ENCODE data around the gene SLC12A4.
"Not testable (repeated sequence)": the region's sequence is repeated elsewhere in the genome, so short reads cannot be mapped to it uniquely, and the experiment has no call there.

Gene SLC12A4

DNA sequence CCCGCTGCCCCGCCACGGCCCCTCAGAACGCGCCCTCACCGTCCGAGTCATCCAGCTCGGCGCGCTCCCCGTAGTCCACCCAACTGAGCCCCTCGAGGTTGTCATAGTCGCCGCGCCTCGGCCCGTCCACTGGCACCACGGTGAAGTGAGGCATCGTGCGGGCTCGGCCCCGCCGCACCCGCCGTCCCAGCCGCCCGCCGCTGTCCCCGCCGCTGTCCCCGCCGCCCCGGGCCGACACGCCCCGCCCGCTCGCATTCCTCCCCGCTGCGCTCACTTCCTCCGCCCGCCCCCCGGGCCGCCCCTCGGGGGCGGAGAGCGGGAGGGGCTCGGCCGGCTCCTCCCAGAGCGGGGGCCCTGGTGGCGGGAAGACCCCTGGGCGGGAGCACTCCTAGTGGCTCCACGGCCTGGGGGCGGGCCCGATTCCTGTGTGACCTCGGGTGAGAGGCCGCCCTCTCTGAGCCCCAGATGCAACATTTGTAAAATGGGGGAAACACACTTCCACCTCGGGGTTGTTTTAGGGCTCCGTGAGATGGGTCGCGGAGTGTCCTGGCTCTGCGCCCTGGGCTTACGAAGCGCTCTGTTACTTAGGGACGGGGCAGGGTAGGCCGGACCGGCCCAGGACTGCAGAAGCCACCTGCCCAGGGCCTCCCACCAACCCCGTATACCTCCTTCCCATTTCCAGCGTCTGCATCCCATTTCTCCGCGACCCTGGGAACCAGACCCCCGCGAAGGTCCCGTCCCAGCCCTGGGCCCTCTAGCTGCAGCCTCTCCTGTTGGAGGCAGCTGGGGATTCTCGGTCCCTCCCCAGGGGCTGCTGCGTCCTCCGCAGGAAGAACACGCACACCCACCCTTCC lies at the start of gene SLC12A4:
TSS of gene SLC12A4 (minus strand) at position 238 of the 854 bp plus-strand sequence. CDS start at position 154, 84 bp downstream.
- peak; percentile 90 for TF ChIP-seq POLR2A (IDR thresholded peaks at IDR 0.05; ENCODE audit: low read depth, low read length)
- DNase-seq (ENCODE audit: insufficient read length, low spot score) (peak; percentile 76), FAIRE-seq (no peak)

DNA sequence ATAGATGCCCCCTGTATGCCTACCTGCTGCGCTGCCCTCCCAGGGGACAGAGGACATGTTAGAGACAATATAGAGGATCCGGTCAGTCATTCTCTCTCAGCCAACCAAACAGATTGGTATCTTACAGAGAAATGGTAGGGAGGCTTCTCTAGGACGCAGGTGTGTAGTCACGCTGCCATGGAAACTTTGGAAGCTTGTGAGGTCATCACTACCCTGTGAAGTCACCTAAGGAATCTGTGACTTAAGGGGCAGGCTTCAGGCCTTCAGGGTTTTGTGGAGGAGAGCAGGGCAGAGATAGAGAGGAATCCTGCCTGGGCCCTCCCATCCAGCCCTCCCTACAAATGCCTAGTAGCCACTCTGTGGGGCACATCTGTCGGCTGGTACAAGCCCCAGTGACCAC lies 47.2 kb upstream of the SLC12A4 start, which contains the start of gene DPEP2NB:
TSS of gene DPEP2NB (minus strand) at position 231 of the 400 bp plus-strand sequence. CDS start at position 90, 141 bp downstream.
- DNase-seq (ENCODE audit: insufficient read length, low spot score), result no peak
- FAIRE-seq, result no peak
- TF ChIP-seq POLR2A (IDR thresholded peaks at IDR 0.05; ENCODE audit: low read depth, low read length), result no peak

DNA sequence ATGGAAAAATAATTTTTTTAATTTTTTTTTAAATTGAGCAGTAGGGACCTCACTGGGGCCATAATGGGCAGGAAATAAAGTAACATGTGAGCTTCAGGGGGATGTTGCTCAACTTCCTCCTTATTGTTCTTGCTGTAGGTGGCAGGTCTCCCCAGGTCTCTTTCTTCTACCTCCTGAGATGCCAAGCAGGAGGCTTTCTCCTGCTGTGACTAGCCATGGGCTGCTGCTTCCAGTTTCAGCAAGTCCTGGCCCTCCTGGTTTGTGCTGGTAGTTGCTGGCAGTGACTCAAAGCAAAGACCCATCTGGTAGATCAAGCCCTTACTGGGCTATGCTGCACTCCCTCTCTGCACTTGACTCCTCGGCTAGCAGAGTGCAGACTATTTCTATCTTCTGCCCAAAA lies 45.0 kb upstream of the SLC12A4 start:
- TF ChIP-seq POLR2A (IDR thresholded peaks at IDR 0.05; ENCODE audit: low read depth, low read length), result no peak
- DNase-seq (ENCODE audit: insufficient read length, low spot score) (no peak), FAIRE-seq (no peak)

DNA sequence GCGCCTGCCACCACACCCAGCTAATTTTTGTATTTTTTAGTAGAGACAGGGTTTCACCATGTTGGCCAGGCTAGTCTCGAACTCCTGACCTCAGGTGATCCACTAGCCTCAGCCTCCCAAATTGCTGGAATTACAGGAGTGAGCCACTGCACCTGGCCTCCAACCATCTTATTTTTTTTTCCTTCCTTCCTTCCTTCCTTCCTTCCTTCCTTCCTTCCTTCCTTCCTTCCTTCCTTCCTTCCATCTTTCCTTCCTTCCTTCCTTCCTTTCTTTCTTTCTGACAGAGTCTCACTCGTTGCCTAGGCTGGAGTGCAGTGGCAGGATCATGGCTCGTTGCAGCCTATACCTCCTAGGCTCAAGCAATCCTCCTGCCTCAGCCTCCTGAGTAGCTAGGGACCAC lies 41.4 kb upstream of the SLC12A4 start:
- not testable (repeated sequence) for FAIRE-seq

DNA sequence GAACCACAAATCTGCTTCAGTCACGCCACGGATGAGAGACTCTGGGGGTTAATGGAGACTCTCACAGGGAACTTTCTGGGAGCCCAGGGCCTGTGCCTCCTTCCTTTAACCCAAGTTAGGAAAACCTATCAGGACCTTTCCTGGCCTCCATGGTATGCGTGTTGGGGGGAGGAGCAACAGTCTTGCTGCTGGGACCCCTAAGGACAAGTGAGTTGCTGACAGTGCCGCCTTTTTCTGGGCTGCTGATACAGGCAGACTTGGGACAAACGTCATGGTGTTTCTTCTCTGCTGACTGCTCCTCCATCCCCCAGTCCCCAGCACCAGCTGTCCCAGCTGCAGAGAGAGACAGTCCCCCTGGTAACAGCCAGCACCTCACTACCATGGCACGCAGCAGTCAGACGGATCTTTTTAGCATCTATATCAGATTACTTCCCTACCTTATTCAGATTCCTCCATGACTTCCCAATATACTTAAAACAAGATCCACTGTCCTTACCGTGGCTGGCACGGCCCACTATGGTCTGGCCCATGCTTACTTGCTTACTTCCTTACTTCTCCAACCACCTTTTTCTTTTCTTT lies 40.8 kb upstream of the SLC12A4 start:
- no peak for DNase-seq (ENCODE audit: insufficient read length, low spot score)
- FAIRE-seq, result no peak
- TF ChIP-seq POLR2A (IDR thresholded peaks at IDR 0.05; ENCODE audit: low read depth, low read length), result no peak

More for the DNA sequence above, 41.4 kb upstream of the SLC12A4 start:
- DNase-seq (ENCODE audit: insufficient read length, low spot score), result not testable (repeated sequence)

DNA sequence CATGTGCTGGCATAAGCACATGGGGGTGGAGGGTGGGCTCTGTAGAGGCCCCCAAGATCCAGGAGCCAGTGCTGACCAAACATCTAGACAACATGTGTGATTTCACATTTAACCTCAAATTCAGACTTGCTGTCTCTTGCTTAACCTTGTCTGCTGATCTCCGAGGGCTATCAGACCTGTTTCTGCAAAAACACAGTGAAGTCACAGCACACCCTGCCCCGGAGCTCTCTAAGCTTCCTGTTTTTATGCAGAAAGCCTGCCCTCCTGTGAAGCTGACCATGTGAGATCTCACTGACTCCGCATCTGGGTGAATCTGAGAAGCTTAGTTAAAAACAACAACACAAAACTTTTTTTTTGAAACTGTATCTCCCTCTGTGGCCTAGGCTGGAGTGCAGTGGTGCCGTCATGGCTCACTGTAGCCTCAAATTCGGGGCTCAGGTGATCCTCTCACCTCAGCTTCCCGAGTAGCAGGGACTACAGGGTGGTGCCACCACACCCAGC lies 37.4 kb upstream of the SLC12A4 start:
- FAIRE-seq (no peak), DNase-seq (ENCODE audit: insufficient read length, low spot score) (no peak)
- no peak for TF ChIP-seq POLR2A (IDR thresholded peaks at IDR 0.05; ENCODE audit: low read depth, low read length)

DNA sequence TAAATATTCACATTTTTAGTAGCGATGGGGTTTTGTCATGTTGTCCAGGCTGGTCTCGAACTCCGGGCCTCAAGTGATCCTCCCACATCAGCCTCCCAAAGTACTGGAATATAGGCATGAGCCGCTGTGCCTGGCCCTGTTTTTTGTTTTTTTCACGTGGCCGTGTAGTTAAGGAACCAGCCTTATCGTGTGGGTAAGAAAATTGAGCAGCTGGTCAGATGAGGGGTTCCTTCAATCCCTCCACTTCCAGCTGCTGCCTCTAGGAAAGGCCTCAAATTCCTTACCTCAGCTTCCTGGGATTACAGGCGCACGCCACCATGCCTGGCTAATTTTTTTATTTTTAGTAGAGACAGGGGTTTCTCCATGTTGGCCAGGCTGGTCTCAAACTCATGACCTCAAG lies 36.8 kb upstream of the SLC12A4 start:
- no peak for TF ChIP-seq POLR2A (IDR thresholded peaks at IDR 0.05; ENCODE audit: low read depth, low read length)
- FAIRE-seq (no peak), DNase-seq (ENCODE audit: insufficient read length, low spot score) (no peak)

DNA sequence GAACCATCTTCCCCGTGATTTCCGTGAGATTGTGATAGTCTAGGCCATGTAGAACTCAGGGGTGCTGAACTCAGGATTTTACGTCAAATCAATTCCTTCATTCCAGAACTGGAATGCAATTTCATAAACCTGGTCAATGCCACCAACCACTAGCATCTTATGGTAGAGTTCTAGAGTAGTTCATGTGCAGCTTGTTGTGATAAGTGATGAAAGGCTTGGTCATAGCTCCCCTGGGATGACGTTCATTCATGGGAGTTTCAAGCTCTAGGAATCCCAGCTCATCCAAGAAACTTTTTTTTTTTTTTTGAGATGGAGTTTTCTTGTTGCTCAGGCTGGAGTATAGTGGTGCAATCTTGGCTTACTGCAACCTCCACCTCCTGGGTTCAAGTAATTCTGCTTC lies 34.6 kb upstream of the SLC12A4 start:
- TF ChIP-seq POLR2A (IDR thresholded peaks at IDR 0.05; ENCODE audit: low read depth, low read length), result no peak
- FAIRE-seq (no peak), DNase-seq (ENCODE audit: insufficient read length, low spot score) (no peak)

DNA sequence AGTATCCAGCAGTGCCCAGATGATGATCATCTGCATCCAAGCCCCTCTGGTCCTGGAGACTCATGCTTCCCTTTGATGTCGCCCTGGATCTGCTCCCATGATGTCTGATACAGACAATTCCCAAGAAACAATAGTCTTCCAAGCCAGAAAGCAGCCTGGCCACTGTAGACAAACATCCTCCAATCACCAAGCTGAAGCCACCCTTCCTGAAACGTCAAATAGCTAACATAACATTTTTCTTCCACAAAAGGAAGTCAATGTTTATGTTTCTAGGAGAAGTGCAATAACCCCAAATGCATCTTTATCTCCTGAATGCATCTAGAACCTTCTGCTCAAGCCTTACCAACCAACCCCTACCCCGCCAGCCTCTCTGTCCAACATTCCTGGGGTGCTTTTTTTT lies 32.0 kb upstream of the SLC12A4 start:
- DNase-seq (ENCODE audit: insufficient read length, low spot score), result no peak
- FAIRE-seq, result no peak
- no peak for TF ChIP-seq POLR2A (IDR thresholded peaks at IDR 0.05; ENCODE audit: low read depth, low read length)

DNA sequence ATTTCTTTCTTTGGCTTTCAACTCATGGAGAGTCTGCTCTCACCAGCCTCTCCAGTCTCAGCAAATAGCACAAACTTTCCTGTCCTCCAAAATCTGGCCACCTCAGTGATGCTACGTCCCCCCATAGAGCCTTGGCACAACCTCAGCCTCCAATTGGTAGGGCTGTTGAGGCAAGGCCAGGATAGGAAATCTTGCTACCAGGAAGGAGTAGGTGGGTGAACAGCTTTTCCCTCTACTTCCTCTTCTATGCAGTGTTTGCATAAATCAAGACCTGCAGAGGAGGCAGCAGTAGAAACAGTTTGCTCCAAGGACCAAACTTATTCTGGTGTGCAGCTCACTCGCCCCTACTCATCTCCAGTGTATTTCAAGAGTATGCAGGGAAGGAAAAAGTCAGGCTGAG lies 31.5 kb upstream of the SLC12A4 start:
- FAIRE-seq, result no peak
- no peak for DNase-seq (ENCODE audit: insufficient read length, low spot score)
- TF ChIP-seq POLR2A (IDR thresholded peaks at IDR 0.05; ENCODE audit: low read depth, low read length), result no peak

DNA sequence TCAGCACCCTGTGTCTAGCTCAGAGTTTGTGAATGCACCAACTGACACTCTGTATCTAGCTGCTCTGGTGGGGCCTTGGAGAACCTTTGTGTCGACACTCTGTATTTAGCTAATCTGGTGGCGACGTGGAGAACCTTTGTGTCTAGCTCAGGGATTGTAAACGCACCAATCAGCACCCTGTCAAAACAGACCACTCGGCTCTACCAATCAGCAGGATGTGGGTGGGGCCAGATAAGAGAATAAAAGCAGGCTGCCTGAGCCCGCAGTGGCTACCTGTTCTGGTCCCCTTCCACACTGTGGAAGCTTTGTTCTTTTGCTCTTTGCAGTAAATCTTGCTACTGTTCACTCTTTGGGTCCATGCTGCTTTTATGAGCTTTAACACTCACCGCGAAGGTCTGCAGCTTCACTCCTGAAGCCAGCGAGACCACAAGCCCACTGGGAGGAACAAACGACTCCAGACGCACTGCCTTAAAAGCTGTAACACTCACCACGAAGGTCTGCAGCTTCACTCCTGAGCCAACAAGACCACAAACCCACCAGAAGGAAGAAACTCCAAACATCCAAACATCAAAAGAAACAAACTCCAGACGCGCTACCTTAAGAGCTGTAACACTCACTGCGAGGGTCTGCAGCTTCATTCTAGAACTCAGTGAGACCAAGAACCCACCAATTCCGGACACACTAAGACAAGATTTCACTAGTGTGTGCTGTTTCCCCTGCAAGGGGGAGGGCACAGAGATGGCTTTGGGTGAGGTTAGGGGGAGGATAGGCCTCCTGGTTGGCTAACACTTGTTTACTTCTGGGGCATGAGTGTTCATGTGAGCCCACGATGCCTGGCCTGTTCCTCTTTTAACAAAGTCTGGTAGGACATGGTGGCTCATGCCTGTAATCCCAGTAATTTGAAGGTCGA lies 30.6 kb upstream of the SLC12A4 start, which contains the start of gene DPEP2:
TSS of gene DPEP2 (minus strand) at position 706 of the 910 bp plus-strand sequence. CDS start 6,272 bp downstream, outside the sequence.
- not testable (repeated sequence) for FAIRE-seq; DNase-seq (ENCODE audit: insufficient read length, low spot score)

DNA sequence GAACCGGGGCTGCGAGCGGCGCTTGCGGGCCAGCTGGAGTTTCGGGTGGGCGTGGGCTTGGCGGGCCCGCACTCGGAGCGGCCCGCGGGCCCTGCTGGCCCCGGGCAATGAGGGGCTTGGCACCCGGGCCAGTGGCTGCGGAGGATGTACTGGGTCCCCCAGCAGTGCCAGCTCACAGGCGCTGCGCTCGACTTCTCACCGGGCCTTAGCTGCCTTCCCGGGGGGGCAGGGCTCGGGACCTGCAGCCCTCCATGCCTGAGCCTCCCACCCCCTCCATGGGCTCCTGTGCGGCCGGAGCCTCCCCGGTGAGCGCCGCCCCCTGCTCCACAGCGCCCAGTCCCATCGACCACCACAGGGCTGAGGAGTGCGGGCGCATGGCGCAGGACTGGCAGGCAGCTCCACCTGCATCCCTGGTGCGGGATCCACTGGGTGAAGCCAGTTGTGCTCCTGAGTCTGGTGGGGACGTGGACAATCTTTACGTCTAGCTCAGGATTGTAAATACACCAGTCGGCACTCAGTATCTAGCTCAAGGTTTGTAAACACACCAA lies 29.9 kb upstream of the SLC12A4 start:
- not testable (repeated sequence) for DNase-seq (ENCODE audit: insufficient read length, low spot score); FAIRE-seq

DNA sequence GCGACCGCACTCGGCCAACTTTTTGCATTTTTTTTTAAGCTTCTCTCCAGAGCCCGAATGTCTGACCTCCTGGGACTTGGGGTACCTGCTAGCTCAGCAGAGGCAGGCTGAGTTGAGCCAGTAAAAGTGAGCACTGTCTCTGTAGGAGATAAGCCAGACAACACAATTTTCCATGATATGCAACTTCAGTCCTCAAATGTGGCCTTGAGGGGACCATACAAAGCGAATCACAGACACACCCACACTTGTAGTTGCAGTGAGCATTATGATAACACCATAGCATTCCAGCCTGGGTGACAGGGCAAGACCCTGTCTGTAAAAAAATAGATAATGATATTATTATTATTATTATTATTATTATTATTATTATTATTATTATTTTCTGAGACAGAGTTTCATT lies 28.2 kb upstream of the SLC12A4 start:
- DNase-seq (ENCODE audit: insufficient read length, low spot score) (no peak), FAIRE-seq (no peak)
- no peak for TF ChIP-seq POLR2A (IDR thresholded peaks at IDR 0.05; ENCODE audit: low read depth, low read length)
